Measurements from ENCODE around the gene HHAT.
A peak's percentile ranks its signal among the peaks of the same experiment; 100 is the strongest.

The HHAT gene

GRCh38 chr1:210445485-210445884, 116.8 kb downstream of the HHAT start:
- no peak for DNase-seq (ENCODE audit: low read depth)
- H3K4me3 ChIP-seq (ENCODE audit: low read depth, low read length), result no peak overlapping the region
- TF ChIP-seq MYC (IDR thresholded peaks at IDR 0.05; ENCODE audit: low read depth, low read length) (no peak), POLR2A (IDR thresholded peaks at IDR 0.05; ENCODE audit: extremely low read depth, insufficient read length) (no peak), MAX (IDR thresholded peaks at IDR 0.05; ENCODE audit: low read depth, low read length) (no peak)
- TF ChIP-seq, protein P1, sequence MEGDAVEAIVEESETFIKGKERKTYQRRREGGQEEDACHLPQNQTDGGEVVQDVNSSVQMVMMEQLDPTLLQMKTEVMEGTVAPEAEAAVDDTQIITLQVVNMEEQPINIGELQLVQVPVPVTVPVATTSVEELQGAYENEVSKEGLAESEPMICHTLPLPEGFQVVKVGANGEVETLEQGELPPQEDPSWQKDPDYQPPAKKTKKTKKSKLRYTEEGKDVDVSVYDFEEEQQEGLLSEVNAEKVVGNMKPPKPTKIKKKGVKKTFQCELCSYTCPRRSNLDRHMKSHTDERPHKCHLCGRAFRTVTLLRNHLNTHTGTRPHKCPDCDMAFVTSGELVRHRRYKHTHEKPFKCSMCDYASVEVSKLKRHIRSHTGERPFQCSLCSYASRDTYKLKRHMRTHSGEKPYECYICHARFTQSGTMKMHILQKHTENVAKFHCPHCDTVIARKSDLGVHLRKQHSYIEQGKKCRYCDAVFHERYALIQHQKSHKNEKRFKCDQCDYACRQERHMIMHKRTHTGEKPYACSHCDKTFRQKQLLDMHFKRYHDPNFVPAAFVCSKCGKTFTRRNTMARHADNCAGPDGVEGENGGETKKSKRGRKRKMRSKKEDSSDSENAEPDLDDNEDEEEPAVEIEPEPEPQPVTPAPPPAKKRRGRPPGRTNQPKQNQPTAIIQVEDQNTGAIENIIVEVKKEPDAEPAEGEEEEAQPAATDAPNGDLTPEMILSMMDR (IDR thresholded peaks at IDR 0.05; ENCODE audit: low read depth, low read length), result no peak

DNA sequence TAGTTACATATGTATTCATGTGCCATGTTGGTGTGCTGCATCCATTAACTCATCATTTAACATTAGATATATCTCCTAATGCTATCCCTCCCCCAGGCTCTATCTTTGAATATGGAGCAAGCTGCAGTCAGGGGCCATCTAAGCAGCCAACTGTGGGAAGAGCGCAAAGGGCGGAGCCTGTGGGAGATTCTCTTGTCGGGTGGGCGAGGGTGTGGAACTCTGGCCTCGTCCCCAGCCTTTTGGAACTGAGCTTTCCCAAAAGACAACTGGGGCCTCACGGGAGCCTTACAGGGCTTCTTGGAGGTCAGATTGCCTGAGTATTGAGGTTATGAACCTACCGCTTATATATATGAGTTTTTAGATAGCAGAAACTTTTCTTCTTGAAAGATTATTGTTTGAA, 117.2 kb downstream of the HHAT start:
- no peak for TF ChIP-seq MAX (IDR thresholded peaks at IDR 0.05; ENCODE audit: low read depth, low read length)
- TF ChIP-seq POLR2A (IDR thresholded peaks at IDR 0.05; ENCODE audit: extremely low read depth, insufficient read length), result no peak
- TF ChIP-seq, protein P1 (IDR thresholded peaks at IDR 0.05; ENCODE audit: low read depth, low read length), result no peak
- TF ChIP-seq MYC (IDR thresholded peaks at IDR 0.05; ENCODE audit: low read depth, low read length), result no peak
- DNase-seq (ENCODE audit: low read depth), result no peak
- no peak overlapping the region for H3K4me3 ChIP-seq (ENCODE audit: low read depth, low read length)

GRCh38 chr1:210446479-210446878, 117.8 kb downstream of the HHAT start:
- DNase-seq (ENCODE audit: low read depth), result peak; percentile 57
- TF ChIP-seq MAX (IDR thresholded peaks at IDR 0.05; ENCODE audit: low read depth, low read length) (peak; percentile 98), MYC (IDR thresholded peaks at IDR 0.05; ENCODE audit: low read depth, low read length) (peak; percentile 75)
- TF ChIP-seq, protein P1 (IDR thresholded peaks at IDR 0.05; ENCODE audit: low read depth, low read length), result no peak
- H3K4me3 ChIP-seq (ENCODE audit: low read depth, low read length), result no peak overlapping the region

DNA sequence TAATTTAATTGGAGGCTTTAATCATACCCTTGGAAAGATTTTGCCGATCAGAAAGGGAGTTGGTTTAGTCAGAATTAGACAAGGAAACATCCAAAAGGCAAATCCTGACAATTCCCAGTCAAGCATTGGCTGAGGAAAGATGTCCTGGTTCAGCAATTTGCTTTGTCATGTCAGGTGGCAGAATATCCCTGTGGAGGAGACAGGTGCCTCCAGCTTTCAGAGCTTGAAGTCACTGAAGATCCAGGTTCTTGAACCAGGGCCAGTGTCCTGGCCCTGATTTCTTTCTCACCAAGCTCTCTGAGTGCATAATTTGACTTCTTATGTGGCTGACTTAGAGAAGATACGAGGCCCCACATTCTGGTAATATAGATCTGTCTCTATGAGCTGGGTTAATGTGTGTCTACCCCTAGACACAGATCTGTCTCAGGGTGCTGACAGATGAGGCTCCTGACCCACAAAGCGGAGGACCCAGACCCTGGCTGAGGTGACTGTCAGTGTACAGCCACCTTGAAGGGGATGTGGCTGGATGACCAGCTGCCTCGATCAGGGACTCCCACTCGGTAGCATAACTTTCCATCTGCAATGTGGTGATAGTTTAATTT, 118.9 kb downstream of the HHAT start:
- TF ChIP-seq, protein P1 (IDR thresholded peaks at IDR 0.05; ENCODE audit: low read depth, low read length), result no peak
- TF ChIP-seq POLR2A (IDR thresholded peaks at IDR 0.05; ENCODE audit: extremely low read depth, insufficient read length) (no peak), MYC (IDR thresholded peaks at IDR 0.05; ENCODE audit: low read depth, low read length) (no peak), MAX (IDR thresholded peaks at IDR 0.05; ENCODE audit: low read depth, low read length) (no peak)
- no peak overlapping the region for H3K4me3 ChIP-seq (ENCODE audit: low read depth, low read length)
- DNase-seq (ENCODE audit: low read depth), result no peak

DNA sequence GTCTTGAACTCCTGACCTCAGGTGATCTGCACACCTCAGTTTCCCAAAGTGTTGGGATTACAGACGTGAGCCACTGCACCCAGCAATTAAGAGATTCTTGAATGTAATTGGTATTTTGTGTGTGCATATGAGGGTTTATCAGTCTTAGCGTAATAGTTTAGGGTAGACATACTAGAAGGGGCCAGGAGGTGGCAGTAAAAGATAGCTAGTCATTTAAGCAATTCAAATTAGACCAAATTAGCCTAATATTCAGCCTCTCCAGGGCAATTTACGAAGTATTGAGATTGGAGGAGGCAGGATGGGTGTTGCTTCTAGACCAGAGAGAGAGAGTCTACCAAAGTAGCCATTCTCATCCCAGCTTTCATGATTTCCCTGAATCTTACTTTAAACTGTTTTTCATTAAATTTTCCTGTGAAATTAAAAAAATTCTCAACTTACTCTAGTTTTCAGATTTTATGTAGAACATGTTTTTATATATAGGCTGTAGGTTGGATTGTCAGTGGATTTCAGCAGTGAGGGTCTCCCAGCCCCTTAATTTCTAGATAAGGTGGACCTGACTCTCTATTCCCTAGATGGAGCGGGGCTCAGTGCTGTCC, 119.7 kb downstream of the HHAT start:
- DNase-seq (ENCODE audit: low read depth), result peak; percentile 54
- TF ChIP-seq MYC (IDR thresholded peaks at IDR 0.05; ENCODE audit: low read depth, low read length), result no peak
- TF ChIP-seq, protein P1 (IDR thresholded peaks at IDR 0.05; ENCODE audit: low read depth, low read length), result peak; percentile 38

More for the DNA sequence above, 119.7 kb downstream of the HHAT start:
- no peak overlapping the region for H3K4me3 ChIP-seq (ENCODE audit: low read depth, low read length)
